Upper lobe of left lung (tissue), 6 donors: ENCODE results near the gene SCFD2. TPM values are rescaled to one million over a fixed set of nuclear protein-coding genes. Genes with fewer than 3 reads are reported as not detected.

Experiments used
- ATAC-seq, 2 donors: fragments of 200-7000 bp; cut with Tn5 transposase; one replicate each; pipeline ENCODE4 v1.9.1; 2022; ENCODE audit warnings: mild to moderate bottlenecking in 2 of 2, moderate library complexity in 2 of 2; ENCODE audit not compliant: low FRiP score in 2 of 2
- DNase-seq, 2 donors: peaks; one replicate each; pipeline ENCODE4 v3.0.0-alpha.2; 2019 to 2020
- H3K27ac ChIP-seq, 4 donors: fragments of 200-600 bp; sonication (generic); one replicate each; pipeline ENCODE4 v1.5.1; 2016 to 2019
- H3K27me3 ChIP-seq, 4 donors: fragments of 200-600 bp; sonication (generic); one replicate each; pipeline ENCODE4 v1.5.1; 2017 to 2019
- H3K36me3 ChIP-seq, 4 donors: fragments of 200-600 bp; sonication (generic); one replicate each; pipeline ENCODE4 v1.5.1; 2016 to 2019
- H3K4me1 ChIP-seq, 4 donors: fragments of 200-600 bp; sonication (generic); one replicate each; pipeline ENCODE4 v1.5.1; 2018 to 2019
- H3K4me3 ChIP-seq, 4 donors: fragments of 200-600 bp; sonication (generic); one replicate each; pipeline ENCODE4 v1.5.1; 2017 to 2019; ENCODE audit warnings: mild to moderate bottlenecking in 2 of 4, moderate library complexity in 1 of 4
- H3K9me3 ChIP-seq, 4 donors: fragments of 200-600 bp; sonication (generic); one replicate each; pipeline ENCODE4 v1.5.1; 2018 to 2019
- CTCF ChIP-seq, 6 experiments: fragments of 450-650 bp in 4 of 6; fragments of 200-600 bp in 2 of 6; sonication (generic) in 2 of 6; IDR thresholded peaks; one replicate each; pipeline ENCODE4 v1.5.1; 2016 to 2019; ENCODE audit warnings: antibody characterized with exemption in 6 of 6
- EP300 ChIP-seq, 4 donors: sonication (generic); formaldehyde crosslinking; IDR thresholded peaks; one replicate each; pipeline ENCODE4 v1.5.1; 2017; ENCODE audit warnings: antibody characterized with exemption in 4 of 4, control low read depth in 2 of 4
- POLR2A ChIP-seq, 4 donors: fragments of 450-650 bp; IDR thresholded peaks; one replicate each; pipeline ENCODE4 v1.5.1; 2016 to 2017; ENCODE audit warnings: antibody characterized with exemption in 4 of 4, mild to moderate bottlenecking in 2 of 4
- POLR2AphosphoS5 ChIP-seq, 2 donors: sonication (generic); formaldehyde crosslinking; IDR thresholded peaks; one replicate each; pipeline ENCODE4 v1.5.1; 2017; ENCODE audit warnings: antibody characterized with exemption in 2 of 2
- WGBS, 2 donors: methylation state at CpG; one replicate each; pipeline ENCODE4 v1.1.5; 2017 to 2018; 5-methylcytosine and 5-hydroxymethylcytosine counted together
- total RNA-seq, 6 donors: library from RNA; depleted of rRNA in 4 of 6; stranded (reverse); fragments of >200 nt in 4 of 6; gene quantifications; one replicate each; pipeline versions ENCODE4 v1.1.0 to v1.2.1, GENCODE V29; 2016 to 2021
- donor health status: DM: no; HTN: no; CAD: no; lungs with moderate emphysema.
- donor health status: DM: no; HTN: yes; CAD: no; lungs with severe emphysema.

The SCFD2 gene
- total RNA-seq, 6 donors from 2014 or later = 15.2 to 33.5 (median 20.0) TPM

DNA sequence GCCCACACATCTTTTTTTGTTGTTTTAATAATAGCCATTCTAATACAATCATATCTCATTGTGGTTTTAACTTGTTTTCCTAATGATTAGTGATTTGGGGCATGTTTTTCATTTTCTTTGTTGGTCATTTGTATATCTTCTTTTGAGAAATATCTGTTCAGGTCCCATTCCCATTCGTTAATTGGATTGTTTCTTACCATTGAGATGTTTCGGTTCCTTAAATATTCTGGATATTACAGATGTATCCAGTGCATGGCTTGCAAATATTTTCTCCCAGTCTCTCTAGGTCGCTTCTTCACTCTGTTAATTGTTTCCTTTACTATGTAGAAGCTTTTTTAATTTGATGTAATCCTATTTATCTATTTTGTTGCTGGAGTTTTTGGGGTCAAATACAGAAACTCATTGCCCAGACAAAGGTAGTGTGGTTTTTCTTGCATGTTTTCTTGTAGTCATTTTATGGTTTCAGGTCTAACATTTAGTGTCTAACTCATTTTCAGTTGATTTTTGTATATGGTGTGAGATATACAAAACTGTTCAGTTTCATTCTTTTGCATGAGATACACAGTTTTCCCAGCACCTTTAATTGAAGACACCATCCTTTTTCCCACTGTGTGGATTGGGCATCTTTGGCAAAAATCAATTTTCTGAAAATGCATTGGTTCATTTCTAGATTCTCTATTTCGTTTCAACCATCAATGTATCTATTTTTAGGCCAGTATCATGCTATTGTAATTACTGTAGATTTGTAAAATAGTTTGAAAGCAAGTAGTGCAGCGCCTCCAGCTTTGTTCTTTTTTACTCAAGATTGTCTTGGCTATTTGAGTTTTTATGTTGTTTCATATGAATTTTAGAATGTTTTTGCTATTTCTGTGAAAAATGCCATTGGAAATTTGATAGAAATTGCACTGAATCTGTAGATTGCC, 195.9 kb downstream of the SCFD2 start:
- no peaks in the 10 kb centered on the region for H3K36me3 ChIP-seq
- DNase-seq (no peak), ATAC-seq (no peak)
- no peaks in the 10 kb centered on the region for H3K9me3 ChIP-seq
- no peak overlapping the region for H3K4me3 ChIP-seq
- no peaks in the 10 kb centered on the region for H3K4me1 ChIP-seq
- 93 to 96% methylated on average over 5 of the region's 5 CpGs for WGBS, 2 donors
- no peak overlapping the region for H3K27ac ChIP-seq
- TF ChIP-seq CTCF (IDR thresholded peaks at IDR 0.05) = no peak
- no peak for TF ChIP-seq POLR2AphosphoS5 (IDR thresholded peaks at IDR 0.05)
- no peak for TF ChIP-seq POLR2A (IDR thresholded peaks at IDR 0.05)
- TF ChIP-seq EP300 (IDR thresholded peaks at IDR 0.05) = no peak
- H3K27me3 ChIP-seq = no peaks in the 10 kb centered on the region

GRCh38 chr4:53168228-53168627, 197.6 kb downstream of the SCFD2 start:
- no peaks in the 10 kb centered on the region for H3K27me3 ChIP-seq
- no peak for TF ChIP-seq POLR2AphosphoS5 (IDR thresholded peaks at IDR 0.05)
- no peak for TF ChIP-seq CTCF (IDR thresholded peaks at IDR 0.05)
- TF ChIP-seq EP300 (IDR thresholded peaks at IDR 0.05) = no peak
- no peak for TF ChIP-seq POLR2A (IDR thresholded peaks at IDR 0.05)
- DNase-seq = no peak
- no peaks in the 10 kb centered on the region for H3K9me3 ChIP-seq
- H3K27ac ChIP-seq = no peak overlapping the region
- no peaks in the 10 kb centered on the region for H3K36me3 ChIP-seq
- H3K4me3 ChIP-seq = no peak overlapping the region
- 92 to 96% methylated on average over 1 of the region's 1 CpG for WGBS, 2 donors
- H3K4me1 ChIP-seq = no peaks in the 10 kb centered on the region
- ATAC-seq = no peak

GRCh38 chr4:53162969-53163368, 202.9 kb downstream of the SCFD2 start:
- no peak overlapping the region for H3K4me3 ChIP-seq
- DNase-seq = no peak
- no peaks in the 10 kb centered on the region for H3K4me1 ChIP-seq
- TF ChIP-seq POLR2A (IDR thresholded peaks at IDR 0.05) (no peak), POLR2AphosphoS5 (IDR thresholded peaks at IDR 0.05) (no peak), CTCF (IDR thresholded peaks at IDR 0.05) (no peak), EP300 (IDR thresholded peaks at IDR 0.05) (no peak)
- H3K9me3 ChIP-seq = no peaks in the 10 kb centered on the region
- H3K27ac ChIP-seq = no peak overlapping the region
- H3K36me3 ChIP-seq = no peaks in the 10 kb centered on the region
- 78 to 86% methylated on average over 2 of the region's 2 CpGs for WGBS, 2 donors
- ATAC-seq = no peak
- no peaks in the 10 kb centered on the region for H3K27me3 ChIP-seq

DNA sequence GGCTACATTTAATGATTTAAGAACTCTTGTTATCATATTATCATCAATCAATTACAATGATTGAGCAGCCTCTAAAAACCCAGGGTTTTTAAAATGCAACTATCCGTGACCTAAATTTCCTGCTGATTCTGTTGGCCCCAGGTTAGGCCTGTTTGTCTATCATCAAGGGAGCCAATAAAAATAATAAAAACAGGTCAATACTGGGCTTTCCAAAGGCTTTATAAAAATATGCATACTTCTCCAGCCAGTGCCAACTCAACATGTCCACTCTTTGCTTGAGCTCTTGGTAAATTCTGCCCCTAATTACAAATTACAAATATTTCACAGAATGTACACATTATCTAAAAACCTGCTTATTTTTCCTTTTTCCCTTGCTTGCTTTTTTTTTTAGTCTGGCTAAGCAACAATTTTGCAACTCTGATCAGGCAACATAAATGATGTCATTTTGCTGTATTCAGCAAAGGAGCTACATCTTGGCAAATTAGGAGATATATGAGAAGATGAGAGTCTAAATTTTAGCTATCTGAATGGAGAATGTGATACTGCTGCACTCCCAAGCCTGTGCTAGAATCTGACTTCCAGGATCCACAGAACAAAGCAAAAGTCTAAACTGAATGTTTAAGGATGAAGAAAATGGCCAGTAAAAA, 204.0 kb downstream of the SCFD2 start:
- DNase-seq = no peak
- 79 to 81% methylated on average over 1 of the region's 1 CpG for WGBS, 2 donors
- no peaks in the 10 kb centered on the region for H3K27me3 ChIP-seq

More for the DNA sequence above, 204.0 kb downstream of the SCFD2 start:
- no peaks in the 10 kb centered on the region for H3K9me3 ChIP-seq
- H3K4me1 ChIP-seq = no peaks in the 10 kb centered on the region
- ATAC-seq = no peak
- no peaks in the 10 kb centered on the region for H3K36me3 ChIP-seq
- no peak overlapping the region for H3K27ac ChIP-seq
- no peak for TF ChIP-seq POLR2AphosphoS5 (IDR thresholded peaks at IDR 0.05)
- no peak for TF ChIP-seq POLR2A (IDR thresholded peaks at IDR 0.05)
- no peak for TF ChIP-seq CTCF (IDR thresholded peaks at IDR 0.05)
- TF ChIP-seq EP300 (IDR thresholded peaks at IDR 0.05) = no peak
- no peak overlapping the region for H3K4me3 ChIP-seq
